ENCODE data around the gene SOX1.

DNA sequence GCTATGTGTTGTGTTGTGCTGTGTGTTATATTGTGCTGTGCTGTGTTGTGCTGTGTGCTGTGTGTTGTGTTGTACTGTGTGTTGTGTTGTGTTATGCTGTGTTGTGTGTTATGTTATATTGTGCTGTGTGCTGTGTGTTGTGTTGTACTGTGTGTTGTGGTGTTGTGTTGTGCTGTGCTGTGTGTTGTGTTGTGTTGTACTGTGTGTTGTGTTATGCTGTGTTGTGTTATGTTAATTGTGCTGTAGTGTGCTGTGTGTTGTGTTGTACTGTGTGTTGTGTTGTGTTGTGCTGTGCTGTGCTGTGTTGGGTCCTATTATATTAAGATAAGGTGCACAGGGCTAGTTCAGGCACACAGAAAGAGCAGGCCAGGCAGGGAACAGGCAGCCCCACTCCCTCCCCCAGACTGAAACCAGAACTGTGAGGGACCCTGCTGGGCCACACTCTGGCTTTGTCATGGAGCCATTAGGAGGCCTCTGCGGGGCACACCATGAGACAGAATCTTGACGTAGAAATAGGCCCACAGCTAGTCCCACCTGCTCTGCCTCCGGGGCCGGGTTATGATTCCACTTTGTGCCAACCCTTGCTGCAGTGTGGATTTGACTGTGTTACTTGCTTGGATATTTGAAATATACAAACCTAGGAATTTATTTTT lies 12.1 kb downstream of the SOX1 start:
- TF ChIP-seq, protein P1, sequence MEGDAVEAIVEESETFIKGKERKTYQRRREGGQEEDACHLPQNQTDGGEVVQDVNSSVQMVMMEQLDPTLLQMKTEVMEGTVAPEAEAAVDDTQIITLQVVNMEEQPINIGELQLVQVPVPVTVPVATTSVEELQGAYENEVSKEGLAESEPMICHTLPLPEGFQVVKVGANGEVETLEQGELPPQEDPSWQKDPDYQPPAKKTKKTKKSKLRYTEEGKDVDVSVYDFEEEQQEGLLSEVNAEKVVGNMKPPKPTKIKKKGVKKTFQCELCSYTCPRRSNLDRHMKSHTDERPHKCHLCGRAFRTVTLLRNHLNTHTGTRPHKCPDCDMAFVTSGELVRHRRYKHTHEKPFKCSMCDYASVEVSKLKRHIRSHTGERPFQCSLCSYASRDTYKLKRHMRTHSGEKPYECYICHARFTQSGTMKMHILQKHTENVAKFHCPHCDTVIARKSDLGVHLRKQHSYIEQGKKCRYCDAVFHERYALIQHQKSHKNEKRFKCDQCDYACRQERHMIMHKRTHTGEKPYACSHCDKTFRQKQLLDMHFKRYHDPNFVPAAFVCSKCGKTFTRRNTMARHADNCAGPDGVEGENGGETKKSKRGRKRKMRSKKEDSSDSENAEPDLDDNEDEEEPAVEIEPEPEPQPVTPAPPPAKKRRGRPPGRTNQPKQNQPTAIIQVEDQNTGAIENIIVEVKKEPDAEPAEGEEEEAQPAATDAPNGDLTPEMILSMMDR (IDR thresholded peaks at IDR 0.05 in 8 of 11, conservative IDR thresholded peaks at IDR 0.05 in 3 of 11) = no peak
- TF ChIP-seq POLR2A (IDR thresholded peaks at IDR 0.05) = no peak
